HepG2 (cell line): Measurements from ENCODE around the gene TAF1B. TPM values are rescaled to one million over a fixed set of nuclear protein-coding genes. Genes with fewer than 3 reads are reported as not detected.
A peak's percentile ranks its signal among the peaks of the same experiment; 100 is the strongest.

Experiments
- ATAC-seq: fragments of 200-7000 bp; cut with Tn5 transposase; 3 replicates; pipeline ENCODE4 v1.9.1; 2020; ENCODE audit warnings: mild to moderate bottlenecking, moderate library complexity
- BruUV-seq: library from RNA; stranded (reverse); fragments of 400-500 nt; replicated peaks from 2 replicates; lab custom pipeline; 2021; lab: Mats Ljungman, UMichigan
- CTCF ChIA-PET: fragments of 300-600 bp; formaldehyde crosslinking; extraction: SDS; loops from one replicate; lab custom pipeline; 2021; ENCODE audit warnings: low total read pairs, inconsistent platforms, low intra/inter-chr PET ratio; lab: Yijun Ruan, JAX
- POLR2A ChIA-PET: fragments of 350-600 bp; sonication (Branson Sonifier 250); formaldehyde crosslinking; loops from one replicate; lab custom pipeline; 2020; ENCODE audit warnings: antibody characterized with exemption, inconsistent platforms; lab: Yijun Ruan, JAX
- DNase-seq: peaks from one replicate; pipeline ENCODE4 v3.0.0-alpha.2; 2015; ENCODE audit warnings: low spot score
- FAIRE-seq: peaks from 3 replicates; lab custom pipeline; 2011; peaks lifted over from hg19 to GRCh38; lab: Jason Lieb, UNC
- H2AFZ ChIP-seq: one replicate; pipeline ENCODE4 v1.6.1; 2011; ENCODE audit warnings: low read length, inconsistent platforms
- H3K27ac ChIP-seq: fragments of 300-600 bp; 3 replicates; pipeline ENCODE4 v1.8.0; 2011; ENCODE audit warnings: mixed run types, mild to moderate bottlenecking, mixed read lengths, low read length, inconsistent platforms; ENCODE audit not compliant: insufficient read depth; ENCODE audit errors: extremely low read length
- H3K27me3 ChIP-seq, 2 experiments: fragments of 200-600 bp in 1 of 2; 2 replicates in 1 of 2; 3 replicates in 1 of 2; pipeline versions ENCODE4 v1.6.0 to v1.8.0; 2011; ENCODE audit warnings: low read length in 2 of 2, mild to moderate bottlenecking in 2 of 2, moderate library complexity in 2 of 2, inconsistent platforms in 1 of 2; ENCODE audit not compliant: insufficient read depth in 2 of 2, control insufficient read depth in 1 of 2
- H3K36me3 ChIP-seq, 2 experiments: fragments of 200-600 bp in 1 of 2; replicated peaks in 1 of 2; 2 replicates in 1 of 2; 3 replicates in 1 of 2; pipeline versions ENCODE4 v1.5.1 to v1.8.0; 2011; ENCODE audit warnings: low read length in 2 of 2, inconsistent platforms in 1 of 2; ENCODE audit not compliant: insufficient read depth in 2 of 2, control insufficient read depth in 1 of 2
- H3K4me1 ChIP-seq: 2 replicates; pipeline ENCODE4 v1.5.1; 2012; ENCODE audit warnings: low read length, inconsistent platforms; ENCODE audit not compliant: insufficient read depth
- H3K4me2 ChIP-seq: 2 replicates; pipeline ENCODE4 v1.6.0; 2011; ENCODE audit warnings: low read depth, low read length, inconsistent platforms
- H3K4me3 ChIP-seq, 3 experiments: fragments of 200-600 bp in 1 of 3; sonication (generic), shearing (Covaris generic) in 1 of 3; replicated peaks in 1 of 3; 2 replicates each; pipeline ENCODE4 v1.5.1; 2011 to 2016; ENCODE audit warnings: low read length in 3 of 3, inconsistent platforms in 2 of 3, low read depth in 2 of 3, mild to moderate bottlenecking in 2 of 3, control low read depth in 1 of 3, mixed read lengths in 1 of 3; ENCODE audit not compliant: insufficient read depth in 1 of 3
- H3K79me2 ChIP-seq: one replicate; pipeline ENCODE4 v1.6.1; 2011; ENCODE audit warnings: low read length, inconsistent platforms; ENCODE audit not compliant: insufficient read depth
- H3K9ac ChIP-seq: 2 replicates; pipeline ENCODE4 v1.6.0; 2011; ENCODE audit warnings: mild to moderate bottlenecking, low read depth, low read length, inconsistent platforms; ENCODE audit not compliant: insufficient read depth
- H3K9me3 ChIP-seq: 2 replicates; pipeline ENCODE4 v1.5.1; 2012; ENCODE audit warnings: mild to moderate bottlenecking, low read length
- H4K20me1 ChIP-seq: 2 replicates; pipeline ENCODE4 v1.6.0; 2011; ENCODE audit warnings: inconsistent platforms, mild to moderate bottlenecking, low read length, moderate library complexity; ENCODE audit not compliant: insufficient read depth
- MIXL1 ChIP-seq: IDR thresholded peaks from 2 replicates; pipeline ENCODE4 v1.6.1; 2016
- RBM39 ChIP-seq: fragments of 200-400 bp; formaldehyde crosslinking; IDR thresholded peaks from one replicate; pipeline ENCODE4 v1.6.1; 2018; ENCODE audit warnings: antibody characterized with exemption, mild to moderate bottlenecking, low read depth, low read length; ENCODE audit not compliant: poor library complexity, severe bottlenecking
- RORA ChIP-seq: sonication (generic); formaldehyde crosslinking; IDR thresholded peaks from 2 replicates; pipeline ENCODE4 v1.5.0; 2020; ENCODE audit warnings: mild to moderate bottlenecking, missing genetic modification reagents, moderate library complexity
- ZIK1 ChIP-seq: sonication (generic); formaldehyde crosslinking; IDR thresholded peaks from 2 replicates; pipeline ENCODE4 v1.5.0; 2020; ENCODE audit warnings: mild to moderate bottlenecking, low read depth, missing genetic modification reagents, borderline replicate concordance
- ZNF24 ChIP-seq: fragments of 450-650 bp; IDR thresholded peaks from 2 replicates; pipeline ENCODE4 v1.6.1; 2017; ENCODE audit warnings: antibody characterized with exemption, mild to moderate bottlenecking
- ZNF354B ChIP-seq: sonication (generic); formaldehyde crosslinking; IDR thresholded peaks from 2 replicates; pipeline ENCODE4 v1.8.0; 2022; ENCODE audit warnings: mild to moderate bottlenecking, missing genetic modification reagents
- ZNF629 ChIP-seq: sonication (generic); formaldehyde crosslinking; conservative IDR thresholded peaks from 2 replicates; pipeline ENCODE4 v1.5.0; 2020; ENCODE audit warnings: missing genetic modification reagents
- WGBS: methylation state at CpG from one replicate; pipeline ENCODE4 v1.1.6; 2017; ENCODE audit warnings: low lambda C conversion rate; 5-methylcytosine and 5-hydroxymethylcytosine counted together
- in situ Hi-C: cut with HindIII; loops from 2 replicates; pipeline ENCODE4 v1.10.0; 2017; ENCODE audit warnings: low pct_unique_long_range_greater_than_20kb; ENCODE audit not compliant: extremely low pct_ligation_motif_present
- intact Hi-C: fragments of 100-400 bp; cut with micrococcal nuclease; formaldehyde crosslinking; loops from one replicate; pipeline ENCODE4 v1.10.0; 2022; ENCODE audit not compliant: unreplicated experiment
- polyA plus RNA-seq, 8 experiments: library from polyadenylated mRNA; depleted of rRNA in 3 of 8; stranded (reverse) in 7 of 8; unstranded in 1 of 8; fragments of >200 nt; fragmentation: Illumina TruSeq in 4 of 8; extraction: Trizol in 4 of 8; gene quantifications; 2 replicates each; pipeline versions ENCODE4 v1.2.1 to v1.2.3, GENCODE V29; 2011 to 2016; ENCODE audit warnings: low read depth in 4 of 8, missing spikeins in 1 of 8, mixed read lengths in 1 of 8; ENCODE audit not compliant: insufficient read depth in 1 of 8
- total RNA-seq, 5 experiments: library from RNA; depleted of rRNA; stranded (reverse); fragments of >200 nt; fragmentation: Illumina TruSeq; extraction: Trizol; gene quantifications; 2 replicates each; pipeline ENCODE4 v1.2.3, GENCODE V29; 2016; ENCODE audit warnings: low read depth in 1 of 5
- TF ChIP-seq, protein P1 (sequence below): sonication (generic); formaldehyde crosslinking; IDR thresholded peaks from 2 replicates; pipeline ENCODE4 v1.5.0; 2020; ENCODE audit warnings: missing genetic modification reagents
- TF ChIP-seq, protein P2 (sequence below): sonication (generic); formaldehyde crosslinking; IDR thresholded peaks from 2 replicates; pipeline ENCODE4 v1.8.0; 2022; ENCODE audit warnings: missing genetic modification reagents, mild to moderate bottlenecking, borderline replicate concordance

Gene TAF1B
- total and polyA plus RNA-seq, 2 of the 13 experiments (the other 11 are each of a cell fraction or from before 2014, with no cell fraction given) = 13.3 to 27.7 TPM

DNA sequence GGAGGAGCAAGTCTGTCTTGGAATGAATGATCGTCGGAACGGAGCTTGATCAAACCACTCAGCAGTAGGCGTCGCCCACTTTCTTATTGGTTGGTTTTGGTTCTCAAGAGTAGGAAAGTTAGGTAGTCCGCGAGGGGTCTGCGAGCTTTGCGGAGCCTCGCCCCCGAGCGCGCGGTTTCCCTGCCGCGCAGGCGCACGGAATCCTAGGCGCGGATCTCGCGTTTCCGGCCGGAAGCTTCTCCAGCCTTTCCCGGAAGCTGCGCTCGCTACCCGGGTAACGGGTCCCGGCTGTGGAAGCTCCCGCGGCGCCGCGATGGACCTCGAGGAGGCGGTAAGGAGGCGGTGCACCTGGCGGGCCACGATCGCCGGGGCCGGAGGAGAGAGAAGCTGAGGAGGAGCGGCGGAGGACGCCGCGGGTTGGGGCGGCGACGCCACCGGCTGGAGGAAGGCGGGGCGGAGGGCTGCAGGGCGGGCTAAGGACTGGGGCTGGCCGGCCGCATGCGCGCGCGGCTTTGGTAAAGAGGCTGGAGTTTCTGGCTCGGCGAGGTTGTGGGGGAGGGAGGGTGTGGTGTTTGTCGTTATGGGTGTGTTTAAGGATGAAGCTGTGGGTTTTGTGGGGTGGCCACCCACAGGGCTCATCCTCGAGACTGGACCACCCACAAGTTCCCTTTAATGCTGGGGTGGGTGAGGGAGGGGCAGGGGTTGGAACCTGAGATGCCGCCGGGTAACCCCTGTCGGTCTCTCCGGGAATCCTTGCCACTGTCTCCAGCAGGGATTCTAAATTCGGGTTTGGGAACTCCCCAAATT is at the start of gene TAF1B (continued):
- TF ChIP-seq, protein P1, sequence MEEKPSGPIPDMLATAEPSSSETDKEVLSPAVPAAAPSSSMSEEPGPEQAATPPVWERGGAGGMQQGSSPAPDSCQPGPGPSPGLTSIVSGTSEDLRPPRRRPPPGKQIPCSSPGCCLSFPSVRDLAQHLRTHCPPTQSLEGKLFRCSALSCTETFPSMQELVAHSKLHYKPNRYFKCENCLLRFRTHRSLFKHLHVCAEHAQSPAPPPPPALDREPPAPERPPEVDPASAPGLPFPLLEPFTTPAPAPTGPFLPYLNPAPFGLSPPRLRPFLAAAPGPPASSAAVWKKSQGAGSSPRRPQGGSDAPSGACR (CRISPR knock-in tag) = no peak
- TF ChIP-seq ZIK1 (0 out of 2 replicates have a peak, but pooled peaks have one; percentile 37), ZNF354B (CRISPR knock-in tag) (0 out of 2 replicates have a peak, but pooled peaks have one; percentile 79)

DNA sequence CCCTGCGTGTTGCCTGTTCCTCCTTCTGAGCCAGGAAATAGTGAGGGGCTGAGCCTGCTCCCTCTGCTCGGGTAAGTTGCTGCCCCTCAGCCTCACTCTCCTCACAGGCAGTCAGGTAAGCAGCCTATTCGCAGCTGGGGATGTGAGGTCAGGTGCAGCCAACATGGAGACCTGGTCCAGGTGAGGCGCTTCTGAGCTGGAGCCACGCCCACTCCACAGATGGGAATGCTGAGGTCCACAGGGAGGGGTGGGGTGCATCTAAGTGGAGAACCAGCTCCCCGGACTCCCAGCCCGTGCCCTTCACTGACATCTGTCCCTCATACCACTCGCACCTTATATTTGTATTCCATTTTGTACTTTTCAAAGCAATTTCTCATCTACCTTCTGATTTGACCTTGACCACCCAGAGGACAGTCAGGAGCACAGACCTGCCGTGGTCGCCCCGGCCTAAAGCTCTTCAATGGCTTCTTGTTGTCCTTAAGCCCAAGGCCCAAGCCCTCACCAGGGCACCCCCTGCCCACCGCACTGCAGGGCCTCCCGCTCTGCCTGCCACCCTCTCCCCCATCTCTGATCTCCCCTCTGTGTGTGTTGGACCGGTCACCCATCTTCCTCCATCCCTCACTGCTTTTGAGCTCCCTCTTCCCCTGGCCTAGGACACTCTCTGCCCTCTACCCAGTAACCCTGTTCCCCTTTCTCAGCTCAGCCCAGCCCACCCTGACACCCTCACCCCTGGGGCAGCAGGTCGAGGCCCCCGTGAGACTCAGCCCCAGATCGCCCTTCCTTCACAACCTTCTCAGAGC is 49.2 kb upstream of the TAF1B start:
- intact Hi-C loops = no loop called here
- ChIA-PET CTCF (no interaction called here), POLR2A (no interaction called here)
- Histone ChIP-seq H3K9ac (no peak overlapping the region), H2AFZ (no peak overlapping the region), H3K36me3 (no peaks in the 10 kb centered on the region), H3K9me3 (no peaks in the 10 kb centered on the region), H3K4me3 (no peak overlapping the region), H4K20me1 (no peaks in the 10 kb centered on the region), H3K27ac (no peak overlapping the region), H3K79me2 (no peaks in the 10 kb centered on the region), H3K27me3 (peaks cover 2 to 28% of the 10 kb centered on the region in 2 experiments; a peak in 3 of 5 replicates), H3K4me2 (no peak overlapping the region), H3K4me1 (peaks cover 42% of the 10 kb centered on the region)
- WGBS = 57% methylated on average over 15 of the region's 17 CpGs
- in situ Hi-C loops = no loop called here
- no peak for DNase-seq
- FAIRE-seq = no peak
- TF ChIP-seq RORA (CRISPR knock-in tag) = no peak
- no peak for TF ChIP-seq MIXL1
- TF ChIP-seq ZNF24 = no peak
- TF ChIP-seq, protein P2, sequence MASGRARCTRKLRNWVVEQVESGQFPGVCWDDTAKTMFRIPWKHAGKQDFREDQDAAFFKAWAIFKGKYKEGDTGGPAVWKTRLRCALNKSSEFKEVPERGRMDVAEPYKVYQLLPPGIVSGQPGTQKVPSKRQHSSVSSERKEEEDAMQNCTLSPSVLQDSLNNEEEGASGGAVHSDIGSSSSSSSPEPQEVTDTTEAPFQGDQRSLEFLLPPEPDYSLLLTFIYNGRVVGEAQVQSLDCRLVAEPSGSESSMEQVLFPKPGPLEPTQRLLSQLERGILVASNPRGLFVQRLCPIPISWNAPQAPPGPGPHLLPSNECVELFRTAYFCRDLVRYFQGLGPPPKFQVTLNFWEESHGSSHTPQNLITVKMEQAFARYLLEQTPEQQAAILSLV = no peak
- no peak for TF ChIP-seq RBM39
- peak; percentile 76 for TF ChIP-seq ZNF629 (CRISPR knock-in tag)
- no TSS peak for BruUV-seq
- ATAC-seq = no peak
